Measurements from ENCODE around the gene AIP. TPM values are rescaled to one million over a fixed set of nuclear protein-coding genes. Genes with fewer than 3 reads are reported as not detected.

The AIP gene
- total and polyA plus RNA-seq, 2 of the 8 experiments (the other 6 are each of a cell fraction or from before 2014, with no cell fraction given): 29.8 to 54.4 TPM

DNA sequence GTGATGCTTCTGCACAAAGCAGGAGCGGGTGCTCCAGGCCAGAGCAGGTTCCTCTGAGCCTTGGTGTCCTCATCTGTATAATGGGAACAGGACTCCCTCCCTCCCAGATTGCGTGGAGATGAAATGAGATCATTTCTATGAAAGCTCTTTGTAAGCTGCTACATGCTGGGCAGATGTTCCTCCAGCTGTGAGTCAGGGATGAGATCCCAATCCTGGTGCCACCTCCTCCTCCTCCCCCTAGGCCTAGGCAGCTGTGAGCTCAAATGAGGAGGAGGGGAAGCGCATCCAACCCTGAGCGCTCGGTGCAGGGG lies 47.4 kb downstream of the AIP start:
- H2BK20ac ChIP-seq (ENCODE audit: low read length): no peak overlapping the region
- H3K9ac ChIP-seq (replicated peaks in 1 of 4; ENCODE audit: extremely low read depth in 1 of 4, low read depth in 3 of 4, low read length in 3 of 4): no peak overlapping the region
- H3K79me1 ChIP-seq (ENCODE audit: low read depth, low read length): no peaks in the 10 kb centered on the region
- H3K4ac ChIP-seq (replicated peaks; ENCODE audit: insufficient read length, low read depth, low read length): no peak overlapping the region
- H2BK120ac ChIP-seq (replicated peaks; ENCODE audit: low read depth, low read length): no peak overlapping the region
- no peak overlapping the region for H2BK15ac ChIP-seq (ENCODE audit: low read length)
- no peak overlapping the region; the same call in 1 of the 2 replicates for H4K8ac ChIP-seq (ENCODE audit: extremely low read depth, insufficient read depth, low read length)
- no peak overlapping the region for H2AFZ ChIP-seq (ENCODE audit: low read length)
- no peak overlapping the region for H3K4me2 ChIP-seq (ENCODE audit: insufficient read depth in 1 of 2, low read depth in 2 of 2, low read length in 2 of 2)
- CTCF ChIA-PET (ENCODE audit: partially characterized antibody): interaction anchor here (1.2 to 2.7 kb wide), 2 partner anchors 12 to 141 kb away, joined by 3 to 11 read pairs; no protein-coding TSS in a partner anchor
- no peak overlapping the region for H3K27ac ChIP-seq (ENCODE audit: low read depth, low read length)
- H3K9me3 ChIP-seq (ENCODE audit: insufficient read depth in 2 of 2, low read depth in 1 of 2, low read length in 1 of 2): peaks cover 22 to 23% of the 10 kb centered on the region in 2 experiments
- no peaks in the 10 kb centered on the region for H3K79me2 ChIP-seq (ENCODE audit: control insufficient read depth in 1 of 2, insufficient read depth in 2 of 2, low read length in 2 of 2)
- no peak overlapping the region for H2AK5ac ChIP-seq (ENCODE audit: low read depth, low read length)
- no peak overlapping the region for H3K23ac ChIP-seq (ENCODE audit: insufficient read length)
- FAIRE-seq: no peak
- H3K27me3 ChIP-seq (replicated peaks in 1 of 4; ENCODE audit: control insufficient read depth in 3 of 4, extremely low read depth in 1 of 4, insufficient read depth in 3 of 4, low read length in 3 of 4): no peaks in the 10 kb centered on the region
- H3K23me2 ChIP-seq (ENCODE audit: low read depth, low read length): peaks cover 7% of the 10 kb centered on the region; the same call in 1 of the 2 replicates
- DNase-seq (ENCODE audit: low read depth in 1 of 2, low spot score in 2 of 2): no peak
- no peak overlapping the region for H2BK5ac ChIP-seq (ENCODE audit: low read depth, low read length)
- no peak overlapping the region for H4K91ac ChIP-seq (replicated peaks; ENCODE audit: insufficient read length, low read length)
- no peak overlapping the region for H3K56ac ChIP-seq (replicated peaks; ENCODE audit: insufficient read length, low read depth, low read length)
- TF ChIP-seq KDM4A (IDR thresholded peaks at IDR 0.05; ENCODE audit: low read depth, low read length, severe bottlenecking) (no peak), RXRA (IDR thresholded peaks at IDR 0.05; ENCODE audit: insufficient read depth, low read depth, low read length) (no peak)
- no peaks in the 10 kb centered on the region for H3K36me3 ChIP-seq (ENCODE audit: control insufficient read depth in 2 of 4, insufficient read depth in 4 of 4, low read length in 3 of 4)
- H2BK12ac ChIP-seq (ENCODE audit: low read depth, low read length): no peak overlapping the region
- no peaks in the 10 kb centered on the region; a peak in 1 of 7 replicates for H3K4me1 ChIP-seq (replicated peaks in 1 of 4; ENCODE audit: control insufficient read depth in 3 of 4, insufficient read depth in 4 of 4, low read length in 3 of 4)
- H4K5ac ChIP-seq (ENCODE audit: insufficient read length, low read depth, low read length): no peak overlapping the region
- no peak overlapping the region for H3K4me3 ChIP-seq (ENCODE audit: extremely low read depth in 1 of 4, insufficient read depth in 2 of 4, low read depth in 3 of 4, low read length in 4 of 4)
- H4K20me1 ChIP-seq (replicated peaks in 1 of 2; ENCODE audit: control insufficient read depth in 1 of 2, insufficient read depth in 2 of 2, low read length in 2 of 2): no peaks in the 10 kb centered on the region
- POLR2A ChIA-PET (ENCODE audit: partially characterized antibody): interaction anchor here (0.6 to 1.2 kb wide), 2 partner anchors 12 to 159 kb away, joined by 3 to 7 read pairs; no protein-coding TSS in a partner anchor
- H3K18ac ChIP-seq (ENCODE audit: extremely low read depth, low read length): no peak overlapping the region
- WGBS, 2 experiments (ENCODE audit: extremely low coverage in 1 of 2, insufficient coverage in 1 of 2, insufficient read length in 1 of 2, insufficient replicate concordance in 2 of 2, low coverage in 1 of 2, low lambda C conversion rate in 2 of 2, missing lambda C conversion rate in 1 of 2): 81% methylated on average over 3 of the region's 5 CpGs; no CpG with 5 or more reads in 1 of the 2 experiments
- no peak overlapping the region for H3K14ac ChIP-seq (ENCODE audit: insufficient read length)

All from H1 (cell line).